ENCODE data around the gene CDC42EP2.

DNA sequence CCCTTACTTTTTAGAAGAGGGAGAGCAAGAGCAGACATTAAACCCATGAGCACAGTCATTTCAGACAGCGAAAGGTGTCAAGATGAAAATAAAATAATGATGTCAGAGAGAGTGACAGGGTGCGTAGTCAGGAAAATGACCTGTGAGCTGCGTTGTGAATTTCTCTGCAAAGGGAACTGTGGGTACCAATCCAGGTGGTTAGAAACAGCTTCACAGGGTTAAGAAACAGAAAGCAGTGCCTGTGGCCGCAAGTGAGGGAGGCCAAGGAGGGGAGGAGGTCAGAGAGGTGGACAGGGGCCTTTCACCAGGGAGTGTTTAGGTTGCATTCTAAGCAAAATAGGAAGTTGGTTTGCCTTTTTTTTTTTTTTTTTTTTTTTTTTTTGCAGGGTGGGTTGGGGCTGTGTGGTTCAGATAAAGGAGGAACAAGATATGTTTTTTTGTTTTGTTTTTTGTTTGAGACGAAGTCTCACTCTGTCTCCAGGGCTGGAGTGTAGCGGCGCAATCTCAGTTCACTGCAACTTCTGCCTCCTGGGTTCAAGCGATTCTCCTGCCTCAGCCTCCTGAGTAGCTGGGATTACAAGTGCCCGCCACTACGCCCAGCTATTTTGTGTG lies 47.8 kb downstream of the CDC42EP2 start:
- TF ChIP-seq, protein P1, sequence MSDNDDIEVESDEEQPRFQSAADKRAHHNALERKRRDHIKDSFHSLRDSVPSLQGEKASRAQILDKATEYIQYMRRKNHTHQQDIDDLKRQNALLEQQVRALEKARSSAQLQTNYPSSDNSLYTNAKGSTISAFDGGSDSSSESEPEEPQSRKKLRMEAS (IDR thresholded peaks at IDR 0.05), result no peak
- no peak for TF ChIP-seq YY1 (IDR thresholded peaks at IDR 0.05; ENCODE audit: low read depth)
- TF ChIP-seq, protein P2, sequence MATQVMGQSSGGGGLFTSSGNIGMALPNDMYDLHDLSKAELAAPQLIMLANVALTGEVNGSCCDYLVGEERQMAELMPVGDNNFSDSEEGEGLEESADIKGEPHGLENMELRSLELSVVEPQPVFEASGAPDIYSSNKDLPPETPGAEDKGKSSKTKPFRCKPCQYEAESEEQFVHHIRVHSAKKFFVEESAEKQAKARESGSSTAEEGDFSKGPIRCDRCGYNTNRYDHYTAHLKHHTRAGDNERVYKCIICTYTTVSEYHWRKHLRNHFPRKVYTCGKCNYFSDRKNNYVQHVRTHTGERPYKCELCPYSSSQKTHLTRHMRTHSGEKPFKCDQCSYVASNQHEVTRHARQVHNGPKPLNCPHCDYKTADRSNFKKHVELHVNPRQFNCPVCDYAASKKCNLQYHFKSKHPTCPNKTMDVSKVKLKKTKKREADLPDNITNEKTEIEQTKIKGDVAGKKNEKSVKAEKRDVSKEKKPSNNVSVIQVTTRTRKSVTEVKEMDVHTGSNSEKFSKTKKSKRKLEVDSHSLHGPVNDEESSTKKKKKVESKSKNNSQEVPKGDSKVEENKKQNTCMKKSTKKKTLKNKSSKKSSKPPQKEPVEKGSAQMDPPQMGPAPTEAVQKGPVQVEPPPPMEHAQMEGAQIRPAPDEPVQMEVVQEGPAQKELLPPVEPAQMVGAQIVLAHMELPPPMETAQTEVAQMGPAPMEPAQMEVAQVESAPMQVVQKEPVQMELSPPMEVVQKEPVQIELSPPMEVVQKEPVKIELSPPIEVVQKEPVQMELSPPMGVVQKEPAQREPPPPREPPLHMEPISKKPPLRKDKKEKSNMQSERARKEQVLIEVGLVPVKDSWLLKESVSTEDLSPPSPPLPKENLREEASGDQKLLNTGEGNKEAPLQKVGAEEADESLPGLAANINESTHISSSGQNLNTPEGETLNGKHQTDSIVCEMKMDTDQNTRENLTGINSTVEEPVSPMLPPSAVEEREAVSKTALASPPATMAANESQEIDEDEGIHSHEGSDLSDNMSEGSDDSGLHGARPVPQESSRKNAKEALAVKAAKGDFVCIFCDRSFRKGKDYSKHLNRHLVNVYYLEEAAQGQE (IDR thresholded peaks at IDR 0.05; ENCODE audit: low read depth), result no peak

Measured in Ishikawa (cell line).